GM21737 (cell line): ENCODE measurements around the gene IREB2.

ENCODE experiments used
- ATAC-seq: cut with Tn5 transposase; IDR thresholded peaks from one replicate; pipeline ENCODE4 v1.9.1; 2021; ENCODE audit warnings: mild to moderate bottlenecking, moderate library complexity; ENCODE audit not compliant: unreplicated experiment

IREB2 gene

DNA sequence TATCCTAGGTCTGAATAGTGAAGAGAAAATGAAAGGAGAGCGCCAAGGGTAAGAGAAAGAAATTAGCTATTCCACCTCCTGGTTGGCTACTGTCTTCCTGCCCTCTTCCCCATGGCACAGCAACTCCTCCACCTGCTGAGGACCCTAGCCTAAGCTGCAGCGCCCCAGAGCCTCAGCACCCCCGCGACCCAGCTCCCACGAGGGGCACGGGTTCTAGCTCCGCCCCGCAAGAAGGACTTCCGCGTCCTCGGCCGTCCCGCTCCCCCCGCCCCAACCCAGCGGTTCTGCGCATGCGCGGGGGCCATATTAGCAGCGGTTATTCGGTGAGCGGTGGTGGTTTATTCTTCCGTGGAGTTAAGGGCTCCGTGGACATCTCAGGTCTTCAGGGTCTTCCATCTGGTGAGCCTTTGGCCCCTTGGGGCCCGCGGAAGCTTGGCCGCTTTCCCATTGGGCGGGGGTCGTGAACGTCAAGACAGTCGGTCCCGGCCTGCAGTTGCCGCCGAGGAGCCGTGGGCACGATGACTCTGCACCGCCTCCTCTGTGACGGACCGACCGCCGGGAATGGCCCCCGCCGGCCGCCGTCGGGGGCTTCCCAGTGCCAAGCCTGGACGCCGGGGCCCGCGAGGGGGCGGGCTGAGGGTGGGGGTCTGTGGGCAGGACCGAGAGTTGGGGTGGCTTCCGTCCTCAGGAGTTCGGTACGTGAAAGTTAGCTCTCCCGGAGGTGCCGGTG is 102.3 kb downstream of the IREB2 start, which contains the start of gene PSMA4:
Gene PSMA4, plus strand, starts transcription at position 304 of the 730 bp plus-strand sequence. CDS start 1,484 bp downstream, outside the sequence.
- ATAC-seq, result peak; percentile 71

DNA sequence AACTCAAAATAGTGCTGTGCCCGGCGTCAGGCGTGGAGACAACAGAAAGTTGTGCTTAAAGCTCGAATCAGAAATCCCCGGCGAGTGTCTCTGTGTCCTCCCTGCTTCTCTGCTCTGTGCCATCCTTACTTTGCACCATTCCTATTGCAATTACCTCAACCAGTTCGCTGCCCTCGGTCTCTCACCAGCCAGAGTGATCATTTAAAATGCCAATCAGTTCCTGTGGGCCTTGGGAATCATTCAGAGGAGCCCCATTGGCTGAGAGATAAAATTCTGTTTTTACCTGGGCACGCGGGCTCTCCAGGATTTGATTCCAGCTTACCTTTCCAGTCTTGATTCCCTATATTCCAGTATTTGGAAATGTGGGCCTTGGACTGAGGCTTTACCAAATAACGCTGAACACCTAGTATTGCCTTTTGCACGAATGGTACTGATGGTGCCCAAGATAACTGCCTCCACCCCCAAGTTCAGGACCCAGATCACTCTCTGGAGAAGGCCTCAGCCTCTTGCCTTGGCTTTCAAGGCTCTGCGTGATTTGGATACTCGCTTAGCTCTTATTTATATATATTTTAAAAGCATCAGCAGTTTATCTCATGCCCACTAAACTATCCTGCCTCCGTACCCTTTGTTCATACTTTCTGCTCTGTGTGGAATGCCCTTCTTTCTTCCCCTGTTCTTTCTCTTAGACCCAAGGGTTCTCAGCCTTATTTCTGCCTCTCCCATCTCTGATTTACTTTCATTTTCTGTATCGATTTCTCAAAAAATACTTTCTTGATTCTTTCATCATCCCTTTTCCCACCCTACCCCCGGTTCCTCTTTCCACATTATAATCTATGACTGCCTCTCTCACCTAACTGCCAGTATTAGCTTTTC is 103.1 kb downstream of the IREB2 start:
- ATAC-seq, result no peak

DNA sequence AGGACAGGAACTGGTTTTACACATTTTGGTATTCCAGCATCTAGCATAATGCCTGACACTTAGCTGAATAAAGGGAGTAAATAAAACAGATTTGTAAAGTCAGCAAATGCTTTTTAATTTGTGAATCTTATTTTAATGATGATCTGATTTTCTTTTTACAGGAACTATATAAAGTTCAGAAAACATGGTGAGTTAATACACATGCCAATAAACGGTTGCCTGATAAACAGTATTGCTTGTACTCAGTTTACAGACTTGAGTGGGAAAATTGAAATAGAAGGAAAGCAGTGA is 103.7 kb downstream of the IREB2 start:
- ATAC-seq, result no peak

DNA sequence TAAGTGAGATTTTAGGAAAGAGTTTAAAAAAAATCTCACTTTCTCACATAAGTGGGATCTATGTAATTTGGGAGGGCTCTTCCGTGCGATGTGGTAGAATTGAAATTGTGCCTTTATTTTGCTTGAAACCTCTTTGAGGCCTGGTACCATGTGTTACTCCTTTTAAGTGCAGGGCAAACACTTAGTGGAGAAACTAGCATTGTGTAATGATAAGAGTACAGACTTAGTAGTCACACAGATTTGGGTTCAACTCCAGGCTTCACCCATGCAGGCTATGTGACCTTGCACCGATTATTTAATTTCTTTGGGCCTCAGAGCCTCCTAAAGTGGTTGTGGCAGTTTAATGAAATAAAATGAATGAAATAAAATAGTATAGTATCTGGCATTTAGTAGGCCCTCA is 104.6 kb downstream of the IREB2 start:
- ATAC-seq, result no peak

DNA sequence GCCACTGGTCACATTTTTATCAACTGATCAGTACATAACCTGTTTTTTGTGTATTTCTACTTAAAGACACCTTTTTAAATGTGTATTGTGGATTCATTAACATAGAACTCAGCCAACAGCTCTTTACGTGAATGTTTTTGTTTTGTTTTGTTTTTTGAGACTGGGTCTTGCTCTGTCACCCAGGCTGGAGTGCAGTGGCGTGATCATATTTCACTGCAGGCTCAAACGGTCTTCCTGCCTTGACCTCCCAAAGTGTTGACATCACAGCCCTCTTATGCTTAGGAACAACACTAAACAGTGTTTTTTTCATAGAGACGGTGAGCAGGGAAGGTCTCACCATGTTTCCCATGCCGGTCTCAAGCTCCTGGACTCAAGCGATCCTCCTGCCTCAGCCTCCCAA is 112.2 kb downstream of the IREB2 start:
- ATAC-seq, result no peak

DNA sequence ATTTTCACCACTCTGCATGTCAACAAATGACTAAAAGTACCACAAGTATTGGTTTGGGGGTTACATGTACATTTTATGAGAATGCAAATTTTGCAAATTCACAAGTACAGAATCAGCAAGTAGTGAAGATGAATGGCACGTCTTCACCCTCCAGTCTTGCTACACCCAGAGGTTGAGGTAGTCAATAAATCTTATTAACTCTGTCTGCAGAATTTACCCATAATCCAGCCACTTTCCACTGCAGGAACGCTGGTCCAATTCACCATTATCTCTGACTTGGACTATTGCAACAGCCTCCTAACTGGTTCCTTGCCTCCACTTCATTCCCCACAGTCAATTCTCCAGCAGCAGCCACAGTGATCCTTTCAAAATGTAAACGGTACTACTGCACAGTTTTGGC is 112.8 kb downstream of the IREB2 start:
- no peak for ATAC-seq
